ENCODE data around the gene KIF1C.

KIF1C gene

GRCh38 chr17:4950746-4951204 lies 47.0 kb upstream of the KIF1C start, which contains the start of gene ENO3:
ENO3 (plus strand) TSS chr17:4951119; CDS start chr17:4951830, 711 bp downstream.
- peak within 1 kb of the TSS; percentile 31 for H3K4me3 ChIP-seq (ENCODE audit: control insufficient read depth, low read depth, low read length)
- TF ChIP-seq, protein P1, sequence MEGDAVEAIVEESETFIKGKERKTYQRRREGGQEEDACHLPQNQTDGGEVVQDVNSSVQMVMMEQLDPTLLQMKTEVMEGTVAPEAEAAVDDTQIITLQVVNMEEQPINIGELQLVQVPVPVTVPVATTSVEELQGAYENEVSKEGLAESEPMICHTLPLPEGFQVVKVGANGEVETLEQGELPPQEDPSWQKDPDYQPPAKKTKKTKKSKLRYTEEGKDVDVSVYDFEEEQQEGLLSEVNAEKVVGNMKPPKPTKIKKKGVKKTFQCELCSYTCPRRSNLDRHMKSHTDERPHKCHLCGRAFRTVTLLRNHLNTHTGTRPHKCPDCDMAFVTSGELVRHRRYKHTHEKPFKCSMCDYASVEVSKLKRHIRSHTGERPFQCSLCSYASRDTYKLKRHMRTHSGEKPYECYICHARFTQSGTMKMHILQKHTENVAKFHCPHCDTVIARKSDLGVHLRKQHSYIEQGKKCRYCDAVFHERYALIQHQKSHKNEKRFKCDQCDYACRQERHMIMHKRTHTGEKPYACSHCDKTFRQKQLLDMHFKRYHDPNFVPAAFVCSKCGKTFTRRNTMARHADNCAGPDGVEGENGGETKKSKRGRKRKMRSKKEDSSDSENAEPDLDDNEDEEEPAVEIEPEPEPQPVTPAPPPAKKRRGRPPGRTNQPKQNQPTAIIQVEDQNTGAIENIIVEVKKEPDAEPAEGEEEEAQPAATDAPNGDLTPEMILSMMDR (IDR thresholded peaks at IDR 0.05; ENCODE audit: control insufficient read depth, insufficient read depth, low read depth, low read length, missing control alignments) = no peak
- no peak for DNase-seq (ENCODE audit: low read depth)

GRCh38 chr17:4951486-4951885 lies 46.3 kb upstream of the KIF1C start:
- H3K4me3 ChIP-seq (ENCODE audit: control insufficient read depth, low read depth, low read length) = no peak overlapping the region
- TF ChIP-seq, protein P1 (IDR thresholded peaks at IDR 0.05; ENCODE audit: control insufficient read depth, insufficient read depth, low read depth, low read length, missing control alignments) = no peak
- no peak for DNase-seq (ENCODE audit: low read depth)

DNA sequence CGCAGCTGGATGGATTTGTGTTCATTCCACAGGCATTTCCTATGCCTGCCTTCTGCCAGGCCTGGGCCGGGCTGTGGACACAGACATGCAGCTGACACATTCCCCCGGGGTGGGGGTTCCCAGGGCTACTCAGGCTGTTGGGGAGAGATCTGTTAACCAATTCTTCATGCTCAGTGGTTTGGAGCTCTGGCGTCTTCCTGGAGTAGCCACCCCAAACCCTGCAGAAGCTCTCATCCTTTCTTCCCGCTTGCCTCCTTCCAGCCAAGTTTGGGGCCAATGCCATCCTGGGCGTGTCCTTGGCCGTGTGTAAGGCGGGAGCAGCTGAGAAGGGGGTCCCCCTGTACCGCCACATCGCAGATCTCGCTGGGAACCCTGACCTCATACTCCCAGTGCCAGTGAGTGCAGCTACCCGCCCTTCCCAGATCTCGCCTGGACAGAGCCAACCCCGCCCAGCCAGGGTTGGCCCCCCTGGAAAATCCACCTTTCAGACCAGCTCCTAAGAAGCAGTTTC lies 44.2 kb upstream of the KIF1C start:
- peak overlapping the region; percentile 11 for H3K4me3 ChIP-seq (ENCODE audit: control insufficient read depth, low read depth, low read length)
- TF ChIP-seq, protein P1 (IDR thresholded peaks at IDR 0.05; ENCODE audit: control insufficient read depth, insufficient read depth, low read depth, low read length, missing control alignments) = no peak
- peak; percentile 58 for DNase-seq (ENCODE audit: low read depth)

DNA sequence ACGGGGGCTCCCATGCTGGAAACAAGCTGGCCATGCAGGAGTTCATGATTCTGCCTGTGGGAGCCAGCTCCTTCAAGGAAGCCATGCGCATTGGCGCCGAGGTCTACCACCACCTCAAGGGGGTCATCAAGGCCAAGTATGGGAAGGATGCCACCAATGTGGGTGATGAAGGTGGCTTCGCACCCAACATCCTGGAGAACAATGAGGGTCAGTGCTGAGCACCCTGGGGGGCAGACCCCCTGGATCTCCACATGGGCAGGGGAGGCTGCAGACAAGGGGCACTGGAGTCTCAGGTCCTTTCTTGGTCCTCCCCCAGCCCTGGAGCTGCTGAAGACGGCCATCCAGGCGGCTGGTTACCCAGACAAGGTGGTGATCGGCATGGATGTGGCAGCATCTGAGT lies 42.7 kb upstream of the KIF1C start:
- no peak for DNase-seq (ENCODE audit: low read depth)
- TF ChIP-seq, protein P1 (IDR thresholded peaks at IDR 0.05; ENCODE audit: control insufficient read depth, insufficient read depth, low read depth, low read length, missing control alignments) = no peak
- no peak overlapping the region for H3K4me3 ChIP-seq (ENCODE audit: control insufficient read depth, low read depth, low read length)

- no peak overlapping the region for H3K4me3 ChIP-seq (ENCODE audit: control insufficient read depth, low read depth, low read length)
- no peak for DNase-seq (ENCODE audit: low read depth)
- TF ChIP-seq, protein P1 (IDR thresholded peaks at IDR 0.05; ENCODE audit: control insufficient read depth, insufficient read depth, low read depth, low read length, missing control alignments) = peak; percentile 27
Measured at GRCh38 chr17:4956493-4957061, 41.2 kb upstream of the KIF1C start.

DNA sequence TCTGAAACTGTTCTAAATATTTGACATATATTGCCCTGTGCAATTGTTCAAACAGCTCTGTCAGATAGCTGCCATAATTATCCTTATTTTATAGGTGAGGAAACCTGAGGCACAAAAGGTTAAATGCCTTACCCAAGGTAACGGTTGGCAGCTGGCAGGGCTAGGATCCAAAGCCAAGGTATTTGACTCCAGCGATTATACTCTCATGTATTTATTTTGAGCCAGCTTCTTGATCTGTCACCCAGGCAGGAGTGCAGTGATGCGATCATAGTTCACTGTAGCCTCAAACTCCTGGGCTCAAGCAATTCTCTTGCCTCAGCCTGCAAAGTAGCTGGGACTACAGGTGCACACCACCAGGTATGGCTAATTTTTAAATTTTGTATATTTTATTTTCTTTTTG lies 39.6 kb upstream of the KIF1C start:
- TF ChIP-seq, protein P1 (IDR thresholded peaks at IDR 0.05; ENCODE audit: control insufficient read depth, insufficient read depth, low read depth, low read length, missing control alignments) = no peak
- no peak for DNase-seq (ENCODE audit: low read depth)
- no peak overlapping the region for H3K4me3 ChIP-seq (ENCODE audit: control insufficient read depth, low read depth, low read length)

All from AG09309 (cell line).